GM19025 (cell line): ENCODE results near the gene ELMO1.

Source experiments
- ATAC-seq: cut with Tn5 transposase; IDR thresholded peaks from one replicate; pipeline ENCODE4 v1.9.1; 2021; ENCODE audit warnings: mild to moderate bottlenecking, low read depth, moderate library complexity; ENCODE audit not compliant: unreplicated experiment

The ELMO1 gene

DNA sequence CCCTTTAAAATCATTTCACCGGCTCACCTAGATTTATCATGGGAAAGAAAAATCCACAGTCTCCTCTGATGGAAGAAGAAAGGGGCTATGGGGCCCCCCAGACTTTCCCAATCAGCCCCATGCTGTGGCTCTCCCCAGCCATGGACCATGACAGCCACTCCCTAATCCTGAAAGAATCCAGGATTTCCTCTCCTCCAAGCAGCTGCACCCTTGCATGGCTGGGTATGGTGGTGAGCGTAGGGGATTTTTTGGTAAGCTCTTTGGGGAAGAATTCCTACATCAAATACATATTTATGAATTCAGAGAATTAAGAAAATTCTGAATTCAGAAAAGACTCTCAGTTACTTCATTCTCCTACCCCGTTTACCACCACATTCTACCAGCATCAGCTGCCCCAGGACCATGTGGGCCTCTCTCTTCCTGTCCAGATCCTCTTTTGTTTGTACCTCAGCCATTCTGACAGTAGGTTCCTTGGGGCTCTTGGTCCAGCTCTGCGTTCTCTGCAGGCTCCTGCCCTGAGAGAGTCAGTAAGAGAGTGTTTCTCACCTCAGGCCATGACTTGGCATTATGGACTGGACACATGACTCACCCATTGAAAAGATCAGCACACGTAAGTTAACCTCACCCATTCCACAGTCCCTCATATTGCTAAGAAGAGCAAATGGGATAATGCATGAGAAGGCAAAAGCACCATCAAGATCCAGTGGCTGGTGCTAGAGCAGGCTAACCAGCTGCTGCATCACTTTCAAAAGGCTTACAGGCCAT, 337.8 kb downstream of the ELMO1 start:
- no peak for ATAC-seq

DNA sequence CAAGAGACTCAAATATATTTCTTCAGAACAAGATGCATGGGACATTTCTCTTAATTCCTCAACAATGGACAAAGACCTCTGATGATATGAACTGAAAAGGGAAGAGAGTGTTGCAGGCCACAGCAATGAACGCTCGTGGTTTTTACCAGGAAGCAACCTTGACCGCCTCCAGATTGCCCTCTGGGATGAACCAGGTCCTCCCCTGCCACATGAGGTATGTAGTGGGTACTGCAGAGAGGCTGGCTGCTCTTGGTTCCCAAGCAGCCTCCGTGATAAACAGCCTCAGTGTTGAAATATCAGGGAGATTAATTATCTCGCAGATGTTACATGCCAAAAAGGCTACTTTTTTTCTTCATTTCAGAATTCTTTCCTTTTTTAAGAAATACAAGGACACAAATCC, 338.8 kb downstream of the ELMO1 start:
- no peak for ATAC-seq

DNA sequence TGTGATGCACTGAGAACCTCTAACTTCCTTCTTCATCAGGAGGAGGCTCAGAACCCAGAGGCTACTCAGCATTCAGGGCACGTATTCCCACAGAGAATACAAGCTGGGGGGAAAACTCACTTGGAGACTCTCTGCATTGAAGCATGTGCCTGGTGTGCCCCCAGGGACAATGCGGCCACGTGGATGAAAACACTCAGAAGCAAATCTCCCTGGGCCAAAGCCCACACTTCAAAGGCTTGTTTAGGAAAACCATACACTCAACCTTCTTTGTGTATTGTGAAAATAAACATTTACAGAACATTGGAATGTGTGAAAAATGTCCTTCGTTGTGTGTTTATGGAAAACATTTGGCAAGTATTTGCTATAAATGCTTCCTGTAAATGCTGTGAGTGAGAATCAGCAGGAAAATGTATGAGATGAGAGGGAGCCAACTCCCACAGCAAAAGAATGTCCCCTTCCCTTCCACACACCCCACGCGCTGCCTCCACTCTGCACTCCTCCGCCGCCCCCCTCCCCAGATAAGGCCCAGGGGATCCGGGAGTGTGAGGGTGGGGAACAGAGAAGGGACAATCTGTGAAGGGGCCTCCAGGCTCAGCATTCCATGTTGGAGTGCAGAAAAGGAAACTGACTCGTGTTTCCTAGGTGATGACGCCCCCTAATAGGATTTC, 339.5 kb downstream of the ELMO1 start:
- ATAC-seq: no peak

DNA sequence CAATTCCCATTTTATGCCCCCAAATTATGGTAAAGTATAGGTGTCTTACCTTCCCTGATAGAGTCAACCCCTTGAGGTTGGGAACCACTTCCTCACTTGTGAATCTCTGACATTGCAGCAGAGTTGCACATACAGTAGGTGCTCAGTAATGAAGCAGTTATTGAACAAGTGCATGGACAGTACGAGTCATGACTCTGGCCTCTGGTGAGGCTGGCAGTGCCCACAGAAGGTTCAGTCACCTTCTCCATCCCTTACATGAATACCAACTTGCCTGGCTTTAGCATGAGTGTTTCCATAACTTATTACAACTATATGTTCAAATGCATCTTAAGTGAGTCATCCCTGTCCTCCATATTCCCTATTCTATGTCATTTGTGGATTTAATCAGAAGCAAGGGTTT, 340.0 kb downstream of the ELMO1 start:
- no peak for ATAC-seq

DNA sequence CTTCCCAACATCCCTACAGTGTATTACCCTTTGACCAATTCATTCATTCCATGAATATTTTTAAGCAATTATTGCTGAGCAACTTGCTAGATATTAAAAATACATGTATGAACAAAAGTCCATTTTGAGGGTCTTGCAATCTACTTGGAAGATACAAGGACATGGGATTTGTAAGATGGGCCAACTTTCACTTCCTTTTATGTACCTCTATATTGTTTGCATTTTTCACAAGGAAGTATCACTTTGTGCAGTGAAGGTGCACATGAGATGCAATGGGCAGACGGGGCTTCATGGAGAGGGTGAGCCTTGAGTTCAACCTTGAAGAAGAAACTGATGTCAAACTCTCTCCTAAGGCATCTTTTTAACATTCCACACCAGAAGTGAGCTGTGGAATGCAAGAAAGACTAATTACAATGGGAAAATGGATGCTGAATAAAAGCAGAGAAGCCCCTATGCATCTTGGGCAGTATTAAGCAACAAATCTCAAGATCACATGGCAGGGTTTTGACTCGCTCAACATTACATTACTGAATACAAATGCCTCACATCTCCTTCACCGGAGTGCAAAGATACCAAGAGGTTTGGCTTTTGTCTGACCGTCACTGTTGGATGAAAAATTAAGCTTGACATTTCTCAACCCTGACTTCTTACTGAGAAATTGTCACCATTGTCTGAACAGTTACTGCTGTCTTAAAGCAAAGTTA, 341.5 kb downstream of the ELMO1 start:
- no peak for ATAC-seq

DNA sequence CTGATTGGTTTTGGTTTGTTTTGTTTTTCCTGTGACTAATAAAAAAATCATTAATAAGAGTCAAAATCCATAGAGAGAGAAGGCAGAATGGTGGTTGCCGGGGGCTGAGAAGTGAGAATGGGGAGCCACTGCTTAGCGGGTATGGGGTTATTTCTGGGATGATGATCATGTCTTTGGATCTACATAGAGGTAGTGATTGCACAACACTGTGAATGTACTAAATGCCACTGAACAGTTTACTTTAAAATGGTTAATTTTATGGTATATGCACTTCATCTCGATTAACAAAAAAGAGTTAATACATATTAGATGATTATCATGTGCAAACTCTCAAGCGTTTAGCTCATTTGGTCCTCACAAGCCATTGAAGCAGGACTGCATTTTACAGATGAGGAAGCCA, 342.9 kb downstream of the ELMO1 start:
- no peak for ATAC-seq

DNA sequence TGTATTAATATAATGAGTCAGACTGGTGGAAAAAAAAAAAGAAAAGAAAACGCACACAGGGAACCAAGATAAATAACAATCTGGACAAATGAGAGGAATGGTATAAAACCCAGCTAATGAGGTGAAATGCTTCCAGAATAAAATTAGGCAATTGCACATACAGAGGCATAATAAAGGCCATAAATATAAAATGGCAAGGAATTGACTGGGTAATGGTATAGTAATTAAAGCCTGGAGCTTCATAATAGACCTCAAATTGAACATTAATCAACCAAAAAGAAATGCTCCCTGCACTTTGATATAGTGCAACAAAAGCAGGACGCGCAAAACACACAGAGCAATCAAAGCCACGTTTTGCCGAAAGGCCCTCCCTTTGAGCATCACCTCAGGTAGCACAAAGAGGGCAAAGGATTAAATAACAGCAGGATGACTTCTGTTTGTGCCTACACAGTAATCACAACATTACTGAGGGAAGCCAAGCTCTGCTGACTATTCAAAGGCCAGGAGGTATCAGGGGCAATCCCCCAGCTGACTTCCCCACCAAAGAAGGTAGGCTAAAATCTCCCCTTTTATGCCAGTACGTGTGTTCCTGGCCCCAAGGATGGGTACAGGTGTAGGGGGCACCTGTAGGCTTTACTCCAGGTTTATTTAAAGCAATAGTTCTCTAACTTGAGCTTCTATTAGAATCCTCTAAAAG, 343.7 kb downstream of the ELMO1 start:
- no peak for ATAC-seq

DNA sequence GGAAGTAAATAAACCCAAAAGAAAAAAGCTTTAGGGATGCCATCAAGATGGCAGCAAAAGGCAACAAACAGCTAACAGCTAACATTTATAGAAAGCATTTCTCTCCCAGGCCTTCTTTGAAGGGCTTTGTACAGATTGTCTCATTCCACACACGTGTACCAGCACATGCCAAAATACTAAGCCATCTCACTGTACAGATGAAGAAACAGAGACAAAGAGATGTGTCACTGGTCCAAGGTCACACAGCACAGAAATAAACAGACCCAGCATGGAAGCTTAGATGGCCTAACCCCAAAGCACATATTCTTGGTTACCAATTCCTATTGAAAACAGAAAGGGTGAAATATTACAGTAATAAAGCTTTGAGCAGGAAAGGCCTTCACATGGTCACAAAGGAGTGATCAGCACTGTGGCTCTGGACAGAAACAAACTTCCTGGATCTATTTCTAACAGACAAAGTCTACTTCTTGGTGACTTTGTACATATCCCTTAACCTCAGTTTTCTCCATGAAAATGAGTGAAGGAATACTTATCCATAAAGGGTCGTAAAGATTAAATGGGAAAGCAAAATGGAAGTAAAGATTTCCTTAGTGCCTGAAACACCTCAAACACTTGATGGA, 346.0 kb downstream of the ELMO1 start:
- ATAC-seq: no peak

DNA sequence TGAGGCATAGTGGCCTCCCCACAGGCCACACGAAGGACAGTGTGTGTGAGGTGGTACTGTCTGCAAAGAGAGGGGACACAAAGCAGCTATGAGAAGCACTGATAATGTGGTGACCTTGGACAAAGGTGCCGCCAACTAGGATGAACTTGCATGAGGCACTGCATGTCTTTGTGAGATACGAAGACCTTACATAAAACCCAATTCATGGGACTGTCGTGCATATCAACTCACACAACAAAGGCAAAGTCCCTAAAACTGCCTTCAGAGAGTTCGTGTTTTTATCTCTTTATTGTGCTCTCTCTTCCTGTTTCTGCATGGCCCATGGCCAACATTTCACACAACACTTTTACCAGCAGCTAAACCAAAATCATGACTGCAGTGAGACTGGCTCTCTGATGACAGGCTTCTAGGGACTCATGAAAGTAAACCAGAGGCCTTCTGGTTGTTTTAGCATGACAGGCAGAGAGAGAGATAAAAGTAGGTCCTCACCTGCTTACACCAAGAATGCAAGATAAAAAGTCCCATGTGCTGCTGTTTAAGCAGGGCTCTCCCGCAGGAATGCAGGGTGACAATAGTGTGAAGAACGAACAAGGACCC, 347.8 kb downstream of the ELMO1 start:
- ATAC-seq: no peak

DNA sequence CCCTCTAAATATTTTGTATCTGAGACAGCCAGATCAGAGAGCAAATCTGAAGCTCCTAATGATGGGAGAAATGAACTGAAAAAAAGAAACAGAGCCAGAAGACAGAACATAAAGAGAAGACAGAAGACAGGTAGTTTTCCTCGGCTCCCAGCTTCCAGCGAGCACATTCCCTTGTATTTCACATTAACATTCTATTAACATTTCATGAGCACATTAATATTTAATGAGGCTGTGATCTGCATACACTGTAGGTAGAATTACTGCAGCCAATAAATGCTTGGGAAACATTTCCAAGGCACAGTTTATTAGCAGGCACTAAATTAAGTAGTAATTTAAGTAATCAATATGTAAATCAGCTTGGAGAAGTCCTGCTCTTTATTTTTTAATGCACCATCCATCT, 349.9 kb downstream of the ELMO1 start:
- ATAC-seq: no peak

DNA sequence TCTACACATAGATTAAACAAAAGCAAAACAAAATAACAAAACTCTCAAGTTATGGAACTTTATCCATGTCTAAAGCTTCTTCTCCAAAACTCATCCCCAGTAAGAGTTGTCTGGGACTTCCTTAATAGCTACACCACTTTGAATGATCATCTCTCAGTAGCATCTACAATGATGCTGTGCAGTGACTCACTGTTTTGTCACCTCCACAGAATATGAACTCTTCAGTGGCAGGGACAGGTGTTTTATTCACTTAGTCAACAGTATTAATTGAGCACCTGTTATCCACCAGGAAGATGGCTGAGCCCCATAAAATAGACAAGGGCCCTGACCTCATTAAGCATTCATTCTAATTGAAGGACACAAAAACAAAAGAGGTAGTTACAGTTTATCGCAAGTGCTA, 350.7 kb downstream of the ELMO1 start:
- no peak for ATAC-seq

DNA sequence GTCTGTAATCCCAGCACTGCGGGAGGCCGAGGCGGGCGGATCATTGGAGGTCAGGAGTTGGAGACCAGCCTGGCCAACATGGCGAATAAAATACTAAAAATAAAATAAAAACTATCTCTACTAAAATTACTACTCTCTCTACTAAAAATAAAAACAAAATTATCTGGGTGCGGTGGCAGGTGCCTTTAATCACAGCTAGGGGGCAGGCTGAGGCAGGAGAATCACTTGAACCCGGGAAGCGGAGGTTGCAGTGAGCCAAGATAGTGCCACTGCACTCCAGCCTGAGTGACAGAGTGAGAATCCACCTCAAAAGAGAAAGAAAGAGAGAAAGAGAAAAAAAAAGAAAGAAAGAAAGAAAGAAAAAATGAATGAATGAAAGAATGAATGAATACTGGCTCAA, 351.4 kb downstream of the ELMO1 start:
- no peak for ATAC-seq

DNA sequence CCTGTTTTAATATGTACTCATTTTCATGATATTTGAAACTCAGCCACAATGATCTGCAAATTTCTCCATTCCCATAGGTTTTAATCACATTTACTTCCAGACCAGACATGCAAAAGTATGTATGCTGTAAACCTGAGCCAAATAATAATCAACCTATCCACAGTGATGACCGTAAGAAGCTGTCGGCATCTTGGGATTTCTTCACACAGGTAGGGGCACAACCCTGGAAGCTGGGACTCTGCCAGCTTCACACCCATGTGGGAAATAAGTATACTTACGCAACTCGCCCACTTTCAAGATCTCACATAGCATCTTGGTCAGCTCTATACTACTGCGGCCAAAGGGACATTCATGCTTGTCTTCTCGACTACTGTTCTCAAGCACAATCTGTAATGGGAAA, 352.3 kb downstream of the ELMO1 start:
- ATAC-seq: no peak

DNA sequence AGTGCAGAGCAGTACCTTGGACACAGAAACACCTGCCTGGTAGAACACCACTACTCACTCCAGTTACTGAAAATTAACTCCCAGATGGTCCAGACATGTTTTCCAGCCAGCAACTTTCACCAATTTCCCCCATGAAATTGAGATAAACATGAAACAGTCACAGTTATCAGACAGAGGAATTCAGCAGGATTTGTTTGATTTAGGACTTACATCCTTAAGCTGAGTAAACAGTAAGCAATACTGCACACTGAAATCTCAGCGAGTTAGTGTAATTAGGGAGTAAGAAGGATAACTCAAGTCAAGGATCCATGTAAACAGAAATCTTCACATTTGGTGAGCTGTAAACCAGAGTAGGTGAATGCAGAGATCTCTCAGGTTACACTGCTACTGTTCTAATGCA, 353.5 kb downstream of the ELMO1 start:
- no peak for ATAC-seq

DNA sequence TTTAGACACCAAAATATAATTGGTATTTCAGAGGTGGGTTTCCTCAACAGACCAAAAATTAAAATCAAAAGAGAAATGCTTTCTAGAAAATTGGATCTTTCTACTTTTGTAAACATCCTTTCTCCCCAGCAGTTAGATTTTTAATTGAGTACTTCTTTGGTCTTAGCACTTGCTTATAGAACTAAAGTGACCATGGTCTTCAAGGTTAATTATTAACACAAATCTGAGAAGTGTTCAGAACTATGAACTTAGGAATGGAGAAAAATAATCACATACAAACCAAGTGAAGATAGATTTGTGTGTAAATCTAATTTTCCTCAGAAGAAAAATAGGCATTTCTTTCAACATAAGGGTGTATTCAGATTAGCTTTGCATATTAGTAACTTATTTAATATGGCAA, 355.4 kb downstream of the ELMO1 start:
- no peak for ATAC-seq

DNA sequence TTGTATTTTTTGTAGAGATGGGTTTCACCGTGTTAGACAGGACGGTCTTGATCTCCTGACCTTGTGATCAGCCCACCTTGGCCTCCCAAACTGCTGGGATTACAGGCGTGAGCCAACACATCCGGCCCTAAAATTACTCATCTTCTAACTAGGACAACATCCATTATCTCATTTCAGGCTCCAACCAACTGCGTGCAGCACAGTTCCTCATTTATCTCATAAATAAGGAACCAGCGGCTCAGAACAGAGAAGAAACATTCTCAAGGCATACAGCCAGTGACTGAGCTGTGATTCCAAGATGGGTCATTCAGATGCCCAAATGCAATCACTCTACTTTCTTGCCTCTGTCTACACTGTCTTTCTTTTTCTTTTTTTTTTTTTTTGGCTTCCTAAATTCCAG, 356.1 kb downstream of the ELMO1 start:
- ATAC-seq: no peak

DNA sequence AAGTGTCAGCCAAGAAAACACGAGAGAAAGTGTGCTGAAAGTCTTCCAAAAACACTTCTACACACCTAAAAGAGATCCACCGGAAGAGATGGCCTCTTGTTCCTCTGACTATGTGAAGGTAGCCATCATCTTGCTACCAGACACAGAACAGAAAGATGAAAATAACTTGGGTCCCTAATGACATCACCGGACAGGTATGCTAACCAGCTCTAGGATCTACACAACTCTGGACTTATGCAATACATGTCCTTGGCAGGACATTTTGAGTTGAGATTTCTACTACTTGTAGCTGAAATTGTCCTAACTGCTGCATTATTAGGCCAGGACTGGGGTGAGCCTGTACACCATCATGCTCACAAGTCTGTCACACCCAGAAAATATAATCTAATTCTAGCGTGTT, 358.7 kb downstream of the ELMO1 start:
- ATAC-seq: no peak

DNA sequence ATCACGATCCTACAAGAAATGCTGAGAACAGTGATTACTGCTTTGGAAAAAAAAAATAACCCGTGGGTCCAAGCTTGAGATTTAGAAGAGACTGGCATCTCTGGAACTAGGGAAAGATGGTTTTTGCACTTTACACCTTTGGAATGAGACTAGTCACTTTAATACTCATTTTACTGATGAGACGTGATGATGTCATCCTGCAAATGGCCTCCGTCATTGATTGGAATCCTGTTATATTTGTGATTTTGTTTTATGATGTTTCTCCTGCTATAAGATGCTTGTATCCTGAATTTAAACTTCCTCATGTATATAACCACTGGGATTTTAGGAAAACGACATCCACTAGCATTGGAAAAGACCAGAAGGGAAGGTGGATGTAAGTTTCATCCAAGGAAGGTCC, 363.1 kb downstream of the ELMO1 start:
- ATAC-seq: no peak

DNA sequence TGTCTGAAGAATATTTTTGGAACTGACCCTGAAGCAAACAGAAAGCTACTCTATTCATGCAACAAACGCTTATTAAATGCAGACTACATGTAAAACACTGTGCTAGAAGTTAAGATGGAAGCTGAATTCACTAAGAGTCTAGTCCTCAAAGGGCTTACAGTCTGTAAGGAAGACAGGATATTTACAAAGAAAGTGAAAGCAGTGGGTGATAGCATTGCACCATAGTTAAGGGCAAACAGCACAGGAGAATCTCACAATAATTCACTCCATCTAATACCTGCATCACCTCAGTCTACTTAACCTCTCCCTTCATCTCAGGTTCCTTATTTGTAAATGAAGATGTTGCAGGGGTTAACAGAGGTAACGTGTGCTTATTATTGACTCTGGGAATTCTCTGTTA, 364.4 kb downstream of the ELMO1 start:
- ATAC-seq: no peak

DNA sequence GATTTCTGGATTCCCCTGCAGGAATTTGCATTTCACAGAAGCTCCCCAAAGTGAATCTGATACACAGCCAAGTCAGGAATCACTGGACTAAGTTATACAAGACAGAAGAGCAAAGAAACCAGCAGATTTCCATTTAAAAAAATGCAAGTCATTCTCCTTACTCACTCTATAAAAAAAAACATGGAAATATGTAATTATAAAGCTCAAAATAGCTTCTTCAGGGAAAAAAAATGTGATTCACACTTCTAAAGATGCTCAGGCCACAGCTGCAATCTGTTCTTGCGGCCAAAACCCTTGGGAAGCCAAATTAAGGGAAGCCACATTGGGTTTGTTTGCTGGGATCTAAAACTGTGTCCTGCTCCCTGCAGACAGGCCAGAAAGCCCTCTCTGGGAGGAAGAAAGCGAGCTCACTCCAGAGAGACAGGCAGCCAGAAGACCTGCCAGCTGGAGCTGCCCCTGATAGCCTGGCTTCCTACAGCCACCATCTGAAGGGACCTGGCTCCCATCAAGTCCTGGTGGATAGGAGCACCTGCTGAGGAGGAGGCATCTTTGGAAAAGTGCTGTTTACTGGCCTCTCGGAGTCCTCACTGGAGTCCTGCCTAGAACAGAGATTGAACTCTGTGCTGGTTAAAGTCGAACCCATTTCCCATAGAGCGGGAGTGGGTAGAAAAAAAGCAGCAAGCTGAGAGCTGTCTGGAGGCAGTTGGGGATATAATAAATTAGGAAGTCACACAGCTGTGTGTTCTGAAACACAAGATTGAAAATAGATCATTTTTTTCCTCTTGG, 365.2 kb downstream of the ELMO1 start:
- no peak for ATAC-seq
